Astrocyte (in vitro differentiated cells and primary cell): ENCODE measurements around the gene PREX1.

Experiments used
- EZH2 ChIP-seq: IDR thresholded peaks from 2 replicates; pipeline ENCODE4 v1.6.1; 2012; ENCODE audit warnings: mild to moderate bottlenecking, low read length, inconsistent platforms; ENCODE audit not compliant: insufficient read depth
- TF ChIP-seq, protein P1 (sequence below): IDR thresholded peaks from 2 replicates; pipeline ENCODE4 v1.5.1; 2011; ENCODE audit warnings: low read depth, mild to moderate bottlenecking, inconsistent platforms, low read length, moderate library complexity; ENCODE audit not compliant: insufficient read depth

DNA sequence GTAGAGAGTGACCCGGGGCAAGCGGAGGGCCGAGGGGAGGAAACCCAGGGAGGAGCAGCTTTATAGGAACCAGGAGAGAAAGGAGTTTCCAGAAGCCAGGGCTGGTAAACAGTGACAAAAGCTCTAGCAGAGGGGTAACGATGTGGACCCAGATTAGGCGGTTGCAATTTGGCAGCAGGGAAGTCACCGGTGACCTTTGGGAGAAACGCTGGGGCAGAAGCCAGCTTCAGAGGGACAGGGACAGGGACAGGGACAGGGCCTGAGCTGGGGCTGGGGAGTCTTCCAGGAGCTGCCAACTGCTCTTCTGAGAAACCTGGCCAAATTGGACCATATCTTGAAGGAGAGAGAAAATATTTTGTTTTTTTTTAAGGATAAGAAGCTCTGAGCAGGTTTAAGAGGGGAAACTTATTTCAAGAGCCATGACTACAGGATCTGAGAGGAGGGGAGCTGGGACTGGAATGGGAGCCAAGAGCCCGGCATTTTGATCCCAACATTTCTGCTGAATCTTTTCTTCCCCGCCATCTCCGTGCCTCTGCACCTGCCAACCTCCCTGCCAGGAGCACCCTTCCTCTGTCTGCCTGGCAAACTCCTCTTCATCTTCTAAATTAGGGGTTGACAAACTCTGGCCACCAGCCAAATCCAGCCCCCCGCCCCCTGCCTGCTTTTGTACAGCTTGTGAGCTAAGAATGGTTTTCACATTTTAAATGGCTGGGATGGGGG is 22.6 kb upstream of the PREX1 start:
- TF ChIP-seq, protein P1, sequence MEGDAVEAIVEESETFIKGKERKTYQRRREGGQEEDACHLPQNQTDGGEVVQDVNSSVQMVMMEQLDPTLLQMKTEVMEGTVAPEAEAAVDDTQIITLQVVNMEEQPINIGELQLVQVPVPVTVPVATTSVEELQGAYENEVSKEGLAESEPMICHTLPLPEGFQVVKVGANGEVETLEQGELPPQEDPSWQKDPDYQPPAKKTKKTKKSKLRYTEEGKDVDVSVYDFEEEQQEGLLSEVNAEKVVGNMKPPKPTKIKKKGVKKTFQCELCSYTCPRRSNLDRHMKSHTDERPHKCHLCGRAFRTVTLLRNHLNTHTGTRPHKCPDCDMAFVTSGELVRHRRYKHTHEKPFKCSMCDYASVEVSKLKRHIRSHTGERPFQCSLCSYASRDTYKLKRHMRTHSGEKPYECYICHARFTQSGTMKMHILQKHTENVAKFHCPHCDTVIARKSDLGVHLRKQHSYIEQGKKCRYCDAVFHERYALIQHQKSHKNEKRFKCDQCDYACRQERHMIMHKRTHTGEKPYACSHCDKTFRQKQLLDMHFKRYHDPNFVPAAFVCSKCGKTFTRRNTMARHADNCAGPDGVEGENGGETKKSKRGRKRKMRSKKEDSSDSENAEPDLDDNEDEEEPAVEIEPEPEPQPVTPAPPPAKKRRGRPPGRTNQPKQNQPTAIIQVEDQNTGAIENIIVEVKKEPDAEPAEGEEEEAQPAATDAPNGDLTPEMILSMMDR = no peak
- TF ChIP-seq EZH2 = no peak
